IPS-NIHi7 (cell line): Measurements from ENCODE around the gene FXYD5.

Experiments used
- DNase-seq: peaks from one replicate; pipeline ENCODE4 v3.0.0; 2012; ENCODE audit warnings: mixed read lengths; ENCODE audit errors: extremely low spot score

The FXYD5 gene, protein sequence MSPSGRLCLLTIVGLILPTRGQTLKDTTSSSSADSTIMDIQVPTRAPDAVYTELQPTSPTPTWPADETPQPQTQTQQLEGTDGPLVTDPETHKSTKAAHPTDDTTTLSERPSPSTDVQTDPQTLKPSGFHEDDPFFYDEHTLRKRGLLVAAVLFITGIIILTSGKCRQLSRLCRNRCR

DNA sequence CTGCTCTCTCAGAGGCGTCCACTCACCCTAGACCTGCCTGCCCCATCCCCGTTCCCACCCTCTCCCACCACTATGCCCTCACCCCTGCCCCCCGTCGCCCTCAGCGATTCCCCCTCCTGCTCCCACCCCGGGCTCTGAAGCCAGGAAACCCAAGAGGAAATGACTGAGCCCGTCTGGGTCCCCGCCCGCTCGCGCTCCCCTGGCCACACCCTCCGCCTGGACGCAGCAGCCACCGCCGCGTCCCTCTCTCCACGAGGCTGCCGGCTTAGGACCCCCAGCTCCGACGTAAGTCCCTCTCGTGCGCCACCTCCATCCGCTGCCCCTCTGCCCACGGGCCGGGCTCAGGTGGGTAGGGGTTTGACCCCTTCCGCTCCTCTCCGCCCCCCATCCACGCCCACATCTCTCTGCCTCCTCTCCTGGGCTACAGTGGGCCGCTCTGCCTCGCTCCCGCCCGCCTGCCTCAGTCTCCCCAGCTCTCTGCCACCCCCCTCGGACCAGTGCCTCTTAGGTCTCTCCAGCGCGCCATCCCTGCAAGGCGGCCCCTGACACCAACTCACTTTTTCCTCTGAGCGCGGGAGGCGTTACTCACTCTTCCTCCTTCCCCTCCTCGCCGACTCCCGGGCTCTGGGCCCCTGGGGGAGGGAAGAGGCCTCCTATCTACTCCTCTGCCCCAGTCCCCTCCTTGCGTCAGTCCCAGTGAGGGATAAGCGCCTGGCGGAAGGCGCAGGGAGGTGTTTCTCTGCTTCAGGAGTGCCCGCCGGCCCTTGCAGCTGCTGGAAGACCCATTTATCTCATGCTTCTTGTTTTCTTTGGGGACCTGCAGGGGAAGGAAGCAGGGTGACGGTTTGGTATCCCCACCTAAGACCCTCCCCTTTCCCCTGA lies at the start of gene FXYD5:
TSS of gene FXYD5 (plus strand) at position 211 of the 882 bp plus-strand sequence. CDS start 816 bp downstream, outside the sequence.
- DNase-seq = peak; percentile 86

DNA sequence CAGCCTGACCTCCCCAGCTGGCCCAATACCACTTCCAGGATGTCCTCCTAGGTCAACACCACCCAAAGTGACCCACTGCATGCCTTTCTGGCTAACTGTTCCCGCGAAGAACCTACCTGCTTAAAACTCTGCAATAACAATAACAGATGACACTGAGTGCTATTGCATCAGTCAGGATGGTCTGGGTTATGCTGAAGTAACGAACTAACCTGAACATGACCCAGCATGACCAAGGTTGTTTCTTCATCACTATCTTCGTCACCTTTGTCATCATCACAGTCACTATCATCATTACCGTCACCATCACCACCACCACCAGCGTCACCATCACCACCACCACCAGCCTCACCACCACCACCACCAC lies 49.5 kb upstream of the FXYD5 start:
- DNase-seq = no peak

DNA sequence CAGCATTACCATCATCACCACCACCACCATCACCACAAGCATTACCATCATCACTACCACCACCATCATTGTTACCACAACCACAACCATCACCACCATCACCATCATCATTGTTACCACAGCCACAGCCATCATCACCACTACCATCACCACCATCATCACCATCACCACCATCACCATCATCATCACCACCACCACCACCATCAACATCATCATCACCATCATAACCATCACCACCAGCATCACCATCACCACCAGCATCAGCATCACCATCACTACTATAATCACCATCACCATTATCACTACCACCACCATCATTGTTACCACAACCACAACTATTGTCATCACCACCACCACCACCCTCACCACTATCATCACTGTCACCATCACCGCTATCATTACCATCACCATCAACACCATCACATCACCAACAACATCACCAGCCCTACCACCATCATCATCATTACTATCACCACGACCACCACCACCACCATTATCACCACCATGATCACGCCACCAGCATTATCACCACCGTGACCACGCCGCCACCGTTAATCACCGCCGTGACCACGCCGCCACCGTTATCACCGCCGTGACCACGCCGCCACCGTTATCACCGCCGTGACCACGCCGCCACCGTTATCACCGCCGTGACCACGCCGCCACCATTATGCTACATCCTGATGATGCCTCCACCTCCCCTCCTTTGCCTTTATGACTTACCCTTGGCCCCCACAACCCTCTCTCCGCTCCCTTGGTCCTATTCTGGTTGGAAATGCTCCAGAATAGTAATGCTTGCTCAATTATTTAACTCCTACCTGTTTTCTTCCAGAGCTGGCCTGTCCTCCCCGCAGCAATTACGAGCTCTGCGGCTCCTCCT lies 48.9 kb upstream of the FXYD5 start:
- DNase-seq = no peak

DNA sequence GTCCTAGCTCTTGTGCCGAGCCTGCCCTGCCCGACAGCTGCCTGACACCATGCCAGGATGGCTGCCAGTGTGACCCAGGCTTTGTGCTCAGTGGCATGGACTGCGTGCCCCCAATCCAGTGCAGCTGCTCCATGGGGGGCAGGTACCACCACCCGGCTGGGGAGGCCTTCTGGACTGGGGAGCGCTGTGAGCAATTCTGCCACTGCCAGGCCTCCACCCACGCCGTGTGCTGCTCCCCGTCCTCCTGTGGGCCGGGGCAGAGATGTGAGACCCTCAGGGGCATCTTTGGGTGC lies 48.3 kb upstream of the FXYD5 start:
- DNase-seq = no peak

DNA sequence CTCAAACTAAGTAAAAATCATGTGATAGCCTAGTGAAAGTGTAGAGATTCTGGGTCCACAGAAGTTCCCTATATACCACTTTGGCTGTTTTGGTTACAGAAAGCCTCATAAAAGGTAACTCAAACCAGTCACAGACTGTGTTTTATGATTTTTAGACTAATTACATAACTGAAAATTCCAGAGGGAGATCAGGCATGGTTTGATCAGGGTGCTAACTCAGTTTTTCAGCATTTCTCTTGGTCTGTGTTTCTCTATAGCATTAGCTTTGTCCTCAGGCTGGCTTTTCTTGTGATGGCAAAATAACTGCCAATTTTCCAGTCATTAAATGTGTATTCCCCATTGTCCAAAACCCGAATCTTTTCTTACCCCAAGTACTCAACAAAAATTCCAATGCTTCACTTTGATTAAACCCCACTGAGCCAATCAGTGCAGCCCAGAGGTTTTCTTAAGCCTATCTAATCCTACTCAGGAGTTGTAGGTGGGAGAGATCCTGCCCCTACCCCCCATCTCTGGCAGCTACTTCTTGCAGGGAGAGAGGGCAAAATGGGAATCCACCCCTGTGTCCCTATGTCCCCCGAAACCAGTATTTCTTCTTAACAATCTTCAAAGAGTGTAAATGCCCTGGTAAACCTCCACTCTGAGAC lies 47.5 kb upstream of the FXYD5 start:
- no peak for DNase-seq

DNA sequence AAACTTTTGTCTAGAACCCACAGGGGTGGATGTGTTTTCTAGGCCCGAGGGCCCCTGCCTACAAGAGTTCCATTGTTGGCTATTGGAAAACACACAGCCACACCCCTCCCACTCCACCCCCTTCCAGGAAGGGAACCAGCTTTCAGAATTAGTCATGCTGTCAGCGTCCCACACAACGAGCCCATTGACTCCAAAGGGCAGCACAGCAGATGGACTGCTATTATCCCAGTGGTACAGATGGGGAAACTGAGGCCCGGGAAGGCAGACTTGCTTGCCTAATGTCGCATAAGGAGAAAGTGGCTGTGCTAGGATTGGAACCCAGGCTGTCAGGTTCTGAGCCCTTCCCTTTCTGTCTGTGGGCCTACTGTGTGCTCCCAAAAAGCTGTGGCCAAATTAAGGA lies 47.0 kb upstream of the FXYD5 start:
- DNase-seq = no peak

DNA sequence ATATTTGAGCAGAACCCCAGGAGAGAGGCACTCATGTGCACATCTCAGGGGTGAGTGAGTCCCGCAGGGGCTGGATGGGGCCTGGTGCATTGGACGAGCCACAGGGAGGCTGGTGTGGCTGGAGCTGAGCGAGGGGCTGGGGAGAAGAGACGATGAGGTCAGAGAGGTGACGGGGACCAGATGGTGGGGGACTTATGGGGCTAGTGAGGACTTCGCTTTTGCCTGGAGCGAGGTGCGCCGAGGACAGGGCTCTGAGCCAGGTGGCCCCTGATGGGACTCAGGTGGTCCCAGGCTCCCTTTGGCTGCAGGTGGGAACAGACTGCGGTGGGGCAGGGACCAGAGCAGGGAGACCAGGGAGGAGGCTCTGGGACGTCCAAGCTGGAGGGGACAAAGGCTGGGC lies 45.8 kb upstream of the FXYD5 start:
- no peak for DNase-seq

DNA sequence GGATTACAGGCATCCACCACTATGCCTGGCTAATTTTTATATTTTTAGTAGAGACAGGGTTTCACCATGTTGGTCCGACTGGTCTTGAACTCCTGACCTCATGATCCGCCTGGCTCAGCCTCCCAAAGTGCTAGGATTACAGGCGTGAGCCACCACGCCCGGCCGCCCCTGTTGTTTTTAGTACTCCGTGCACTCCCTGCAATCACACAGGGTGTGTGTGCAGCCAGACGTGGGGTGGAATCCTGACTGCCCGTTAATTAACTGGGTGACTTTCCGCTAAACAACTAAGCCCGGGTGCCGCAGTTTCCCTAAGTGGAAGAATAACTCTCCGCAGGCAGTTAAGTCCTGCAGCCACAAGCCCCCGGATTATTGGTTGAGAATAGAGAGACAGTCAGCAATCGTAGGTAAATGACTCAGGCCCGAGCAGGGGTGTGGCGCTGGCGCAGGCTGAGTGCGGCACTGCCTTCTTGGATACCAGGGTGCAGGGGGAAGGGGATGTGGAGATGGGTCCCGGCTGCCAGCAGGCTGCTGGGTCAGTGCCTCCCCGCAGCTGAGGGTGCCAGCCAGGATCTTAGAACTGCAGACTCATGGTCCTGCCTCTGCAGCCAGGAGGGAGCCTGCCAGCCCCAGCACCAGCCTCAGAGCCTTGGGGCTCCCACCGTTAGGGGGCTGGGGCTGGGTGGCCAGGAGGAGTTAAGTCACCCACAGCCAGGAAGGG lies 45.0 kb upstream of the FXYD5 start:
- DNase-seq = no peak

DNA sequence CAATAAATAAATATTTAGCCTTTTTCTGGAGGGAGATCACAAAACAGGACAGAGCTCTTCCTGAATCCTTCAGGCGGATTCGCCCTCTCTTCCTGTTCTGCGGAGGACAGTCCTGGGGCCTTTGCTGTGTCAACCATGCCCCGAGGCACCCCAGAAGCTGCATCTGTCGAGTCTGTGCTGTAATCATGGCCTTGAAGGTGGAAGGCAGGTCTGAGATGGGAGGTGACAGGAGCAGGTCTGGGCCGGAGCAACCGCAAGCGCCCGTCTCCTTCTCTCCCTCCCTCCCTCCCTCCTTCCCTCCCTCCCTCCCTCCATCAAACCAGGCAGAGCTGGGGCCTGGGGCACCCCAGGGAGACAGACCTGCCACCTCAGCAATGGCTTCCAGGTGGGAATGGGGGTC lies 43.6 kb upstream of the FXYD5 start:
- DNase-seq = no peak

DNA sequence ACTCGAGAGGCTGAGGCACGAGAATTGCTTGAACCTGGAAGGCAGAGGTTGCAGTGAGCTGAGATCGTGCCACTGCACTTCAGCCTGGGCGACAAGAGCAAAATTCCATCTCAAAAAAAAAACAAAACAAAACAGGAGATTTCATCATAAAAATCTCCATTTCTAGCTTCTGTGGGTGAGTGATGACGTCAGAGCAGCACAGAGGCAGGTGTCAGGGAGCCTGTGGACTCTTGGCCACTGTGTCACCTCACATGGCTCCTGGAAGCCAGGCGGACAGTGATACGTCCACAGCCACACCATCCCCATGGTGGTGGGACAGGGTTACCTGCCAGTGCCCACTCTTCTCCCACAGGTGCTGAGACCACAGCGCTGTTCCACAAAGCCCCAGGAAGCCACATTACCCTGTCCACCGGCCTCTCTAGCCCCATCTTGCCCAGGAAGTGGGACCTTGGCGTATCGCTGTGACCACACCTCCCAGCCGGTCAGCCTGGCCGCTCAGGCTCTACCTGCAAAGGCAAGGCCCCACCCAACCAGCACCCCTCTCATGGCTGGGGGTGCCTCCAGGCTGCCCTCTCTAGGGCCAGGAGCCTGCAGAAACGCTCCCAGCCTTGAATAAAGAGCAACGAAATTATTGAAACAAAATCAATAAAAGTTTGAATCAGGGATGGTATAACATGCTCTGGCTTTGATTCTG lies 41.4 kb upstream of the FXYD5 start:
- peak; percentile 43 for DNase-seq

DNA sequence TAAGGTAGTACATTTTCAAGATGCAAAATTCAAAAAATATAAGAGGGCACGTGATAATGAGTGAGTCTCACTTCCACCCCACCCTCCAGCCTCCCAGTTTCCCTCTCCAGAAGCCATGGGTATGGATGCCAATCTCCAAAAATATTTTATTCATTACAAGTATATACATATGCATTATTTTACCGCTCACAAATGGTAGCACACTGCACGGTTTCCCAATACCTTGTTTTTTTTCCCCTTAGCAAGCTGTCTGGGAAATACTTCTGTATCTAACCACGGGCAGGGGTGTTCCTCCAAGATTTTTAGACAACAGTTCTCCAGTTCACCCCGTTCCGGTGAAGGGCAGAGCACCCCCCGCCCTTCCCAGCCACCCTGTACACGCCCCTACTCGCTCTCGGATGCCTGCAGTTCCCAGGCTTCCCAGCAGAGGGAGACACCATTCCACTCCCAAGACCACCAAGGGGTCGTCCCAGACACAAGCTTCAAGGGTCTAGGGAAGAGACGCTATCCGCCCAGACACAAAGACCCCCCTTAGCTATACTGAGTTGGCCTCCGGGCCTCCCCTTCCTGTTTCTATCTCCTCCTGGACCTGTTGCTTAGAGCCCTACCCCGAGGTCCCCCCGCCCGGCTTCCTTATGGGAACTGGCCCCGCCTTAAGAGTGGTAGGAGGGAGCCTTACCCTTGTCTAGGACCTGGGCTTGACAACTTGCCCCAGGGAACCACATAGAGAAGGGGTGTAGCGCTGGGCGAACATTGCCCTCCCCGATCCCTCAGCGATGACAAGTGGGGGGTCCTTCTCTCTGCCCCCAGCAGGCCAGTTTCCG lies 40.0 kb upstream of the FXYD5 start:
- peak; percentile 93 for DNase-seq

DNA sequence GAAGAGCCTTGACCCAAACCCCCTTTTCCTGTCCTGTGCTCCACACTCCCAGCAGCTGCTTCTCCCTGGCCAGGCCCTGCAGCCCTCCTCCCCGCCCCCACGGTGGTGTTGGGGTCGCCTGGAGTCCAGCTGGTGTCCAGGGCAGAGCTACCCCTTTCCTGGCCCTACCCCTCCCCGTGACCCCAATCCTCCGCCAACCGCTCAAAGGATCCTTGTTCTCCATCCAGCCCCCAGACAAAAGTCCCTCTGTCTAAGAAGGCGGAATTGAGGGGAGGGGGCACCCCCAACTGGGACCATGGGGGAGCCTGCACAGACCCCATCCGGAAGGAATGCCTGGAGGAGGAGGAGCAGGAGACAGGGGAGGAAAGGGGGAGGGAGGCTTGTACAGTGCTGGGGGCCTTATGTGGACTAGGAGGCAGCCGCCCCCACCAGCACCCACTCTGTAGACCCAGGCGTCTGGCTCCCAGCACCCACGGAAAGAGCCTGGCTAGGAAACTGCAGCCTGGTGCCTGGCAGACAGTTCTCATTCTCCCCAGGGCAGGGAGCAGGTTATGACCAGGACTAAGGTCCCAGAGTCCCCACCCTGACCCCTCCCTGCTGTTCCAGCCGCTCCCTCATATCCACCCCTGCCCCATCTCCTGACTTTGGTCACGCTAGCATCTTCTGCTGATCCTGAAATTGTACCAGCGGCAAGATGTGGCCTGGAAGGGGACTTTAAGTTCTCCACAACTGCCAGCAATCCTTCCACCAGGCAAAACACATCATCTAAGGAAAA lies 39.2 kb upstream of the FXYD5 start, which contains the start of gene FXYD3:
TSS of gene FXYD3 (plus strand) at position 647 of the 775 bp plus-strand sequence. CDS start 3,554 bp downstream, outside the sequence.
- DNase-seq = no peak

DNA sequence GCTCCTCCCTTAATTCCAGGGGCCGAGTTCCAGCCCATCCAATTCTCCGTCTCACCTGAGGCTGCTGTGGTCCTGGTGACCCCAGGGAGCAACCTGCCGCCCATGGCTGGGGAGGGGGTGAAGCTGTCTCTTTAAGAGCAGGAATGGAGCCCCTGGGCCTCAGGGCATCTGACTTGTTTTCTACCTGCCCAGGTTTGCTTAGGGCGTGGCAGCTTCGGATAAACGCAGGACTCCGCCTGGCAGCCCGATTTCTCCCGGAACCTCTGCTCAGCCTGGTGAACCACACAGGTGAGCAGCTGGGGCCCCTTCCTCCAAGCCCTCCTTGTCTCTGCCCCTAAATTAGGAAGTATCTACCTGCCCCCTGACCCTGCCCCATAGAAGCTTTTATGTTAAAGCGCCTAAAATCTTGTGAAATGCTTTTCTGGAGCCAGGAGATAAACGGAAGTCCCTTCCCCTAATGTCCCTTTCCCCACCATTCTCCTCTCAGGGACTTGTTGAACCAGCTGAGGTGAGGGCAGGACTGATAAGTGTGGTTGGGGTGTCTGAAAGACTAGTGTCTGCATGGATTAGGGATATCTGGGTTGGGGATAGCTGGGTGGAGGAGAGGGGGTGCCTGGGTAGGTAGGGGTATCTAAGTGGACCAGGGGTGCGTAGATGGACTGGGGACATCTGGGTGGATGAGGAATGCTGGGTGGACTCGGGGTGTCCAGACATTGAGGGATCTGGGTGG lies 38.3 kb upstream of the FXYD5 start:
- no peak for DNase-seq

DNA sequence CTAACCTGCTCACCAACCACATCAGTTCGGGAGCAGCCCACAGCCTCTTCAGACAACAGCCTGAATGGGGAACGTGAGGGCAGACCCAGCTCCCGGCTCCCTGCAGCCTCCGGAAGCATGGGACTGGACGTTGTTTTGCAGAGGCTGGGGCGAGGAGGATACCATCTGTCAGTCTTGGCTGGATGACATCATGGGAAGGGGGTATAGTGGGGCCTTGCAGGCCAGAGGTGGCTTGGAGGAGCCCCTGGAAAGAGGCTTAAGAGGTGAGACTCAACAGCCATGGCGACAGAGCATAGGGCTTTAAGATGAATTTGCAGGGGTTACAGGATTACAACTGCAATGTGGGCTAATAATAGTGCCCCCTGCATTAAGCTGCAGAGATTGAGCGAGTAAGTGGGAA lies 37.4 kb upstream of the FXYD5 start:
- DNase-seq = no peak

DNA sequence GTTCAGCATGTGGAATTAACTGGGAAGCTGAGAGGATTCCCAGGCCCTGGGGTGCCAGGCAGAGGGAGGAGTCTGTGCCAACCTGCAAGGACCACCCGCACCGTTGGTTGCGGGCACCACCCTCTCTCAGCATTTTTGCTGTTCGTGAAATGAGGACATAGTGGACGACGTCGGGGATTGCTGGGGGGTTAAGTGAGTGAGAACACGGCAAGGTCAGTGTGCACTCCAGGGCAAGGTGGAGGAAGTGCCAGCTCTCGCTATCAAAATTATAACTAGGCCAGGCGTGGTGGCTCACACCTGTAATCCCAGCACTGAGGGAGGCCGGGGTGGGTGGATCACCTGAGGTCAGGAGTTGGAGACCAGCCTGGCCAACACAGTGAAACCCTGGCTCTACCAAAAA lies 36.7 kb upstream of the FXYD5 start:
- DNase-seq = no peak

DNA sequence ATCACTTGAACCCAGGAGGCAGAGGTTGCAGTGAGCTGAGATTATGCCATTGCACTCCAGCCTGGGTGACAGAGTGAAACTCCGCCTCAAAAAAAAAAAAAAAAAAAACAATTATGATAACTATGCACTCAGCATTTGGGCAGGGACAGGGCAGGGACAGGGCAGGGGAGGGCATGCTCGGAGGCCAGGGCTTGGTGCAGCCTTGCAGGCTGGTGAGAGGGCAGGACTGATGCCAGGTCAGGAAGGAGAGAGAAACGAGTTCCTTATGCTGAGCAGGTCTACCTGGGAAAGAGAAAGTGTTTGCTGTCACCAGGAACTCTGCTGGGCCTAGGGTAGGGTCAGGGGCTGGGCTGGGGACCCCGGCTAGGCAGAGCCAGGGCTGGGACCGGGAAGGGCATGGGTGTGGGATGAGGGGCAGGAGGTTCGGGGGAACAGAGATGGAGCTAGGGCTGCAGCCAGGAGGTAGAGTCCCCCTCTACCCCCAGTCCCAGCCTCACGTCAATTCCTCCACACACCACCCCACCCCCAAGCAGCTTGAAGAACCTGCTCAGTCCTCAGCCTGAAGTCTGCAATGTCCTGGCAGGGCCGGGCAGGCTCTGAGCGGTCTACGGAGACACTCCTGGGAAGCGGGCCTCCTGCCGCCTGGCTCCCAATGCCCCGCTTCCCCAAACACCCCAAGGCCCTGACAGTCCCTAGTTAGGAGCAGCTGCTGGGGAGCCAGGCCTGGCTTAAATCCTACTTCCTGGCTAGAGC lies 36.1 kb upstream of the FXYD5 start:
- DNase-seq = no peak

DNA sequence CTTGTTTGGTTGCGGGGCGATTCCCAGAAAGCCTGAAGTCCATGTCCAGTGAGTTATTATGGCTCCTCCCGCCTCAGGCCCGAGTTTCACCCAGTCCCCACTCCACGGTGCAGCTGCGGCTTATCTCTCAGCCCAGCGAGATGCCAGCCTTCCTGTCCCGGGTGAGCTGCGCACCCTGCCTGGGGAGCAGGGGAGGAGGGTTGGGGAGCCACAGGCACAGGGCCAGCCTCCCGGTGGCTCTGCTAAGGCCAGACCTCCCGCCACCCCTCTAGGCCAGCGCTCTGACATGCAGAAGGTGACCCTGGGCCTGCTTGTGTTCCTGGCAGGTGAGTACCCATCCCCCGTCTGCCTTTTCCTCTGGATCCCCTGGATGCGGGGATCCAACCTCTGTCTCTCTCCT lies 35.4 kb upstream of the FXYD5 start:
- no peak for DNase-seq
